Activated B cell treated with CpG ODN at 0.5 μM for 24 hours (primary cell): ENCODE results near the gene HCST. TPM values are rescaled to one million over a fixed set of nuclear protein-coding genes. Genes with fewer than 3 reads are reported as not detected.

Experiments used
- ATAC-seq: fragments of 200-7000 bp; cut with Tn5 transposase; one replicate; pipeline ENCODE4 v1.10.0; 2021; ENCODE audit warnings: low read depth, mild to moderate bottlenecking, moderate library complexity
- CTCF ChIA-PET: fragments of 350-600 bp; sonication (Branson Sonifier 250); formaldehyde crosslinking; loops from one replicate; lab custom pipeline; 2021; ENCODE audit warnings: antibody characterized with exemption; lab: Charles Lee
- POLR2A ChIA-PET: fragments of 350-600 bp; sonication (Branson Sonifier 250); formaldehyde crosslinking; loops from one replicate; lab custom pipeline; 2021; ENCODE audit warnings: antibody characterized with exemption; lab: Charles Lee
- DNase-seq: peaks from one replicate; pipeline ENCODE4 v3.0.0; 2022
- H3K27ac Mint-ChIP-seq: one replicate; pipeline ENCODE4 v1.8.0; 2020; ENCODE audit warnings: mixed read lengths
- H3K27me3 Mint-ChIP-seq: one replicate; pipeline ENCODE4 v1.8.0; 2021; ENCODE audit warnings: mixed read lengths
- H3K36me3 Mint-ChIP-seq: one replicate; pipeline ENCODE4 v1.8.0; 2021; ENCODE audit warnings: low read depth, mixed read lengths
- H3K4me1 Mint-ChIP-seq: one replicate; pipeline ENCODE4 v1.8.0; 2021; ENCODE audit warnings: mixed read lengths
- H3K4me3 Mint-ChIP-seq: one replicate; pipeline ENCODE4 v1.8.0; 2020; ENCODE audit warnings: mild to moderate bottlenecking, mixed read lengths
- H3K9me3 Mint-ChIP-seq: one replicate; pipeline ENCODE4 v1.8.0; 2020; ENCODE audit warnings: mixed read lengths
- CTCF ChIP-seq: fragments of 200-600 bp; IDR thresholded peaks from one replicate; pipeline ENCODE4 v1.8.0; 2022; ENCODE audit warnings: antibody characterized with exemption, mild to moderate bottlenecking
- intact Hi-C: fragments of 100-400 bp; cut with micrococcal nuclease; formaldehyde crosslinking; loops from one replicate; pipeline ENCODE4 v1.15.1; 2024
- total RNA-seq: library from RNA; stranded (reverse); gene quantifications from 2 replicates; pipeline ENCODE4 v1.2.3, GENCODE V29; 2022

HCST gene
- total RNA-seq, 1 donor from 2014 or later: 2.9 TPM

GRCh38 chr19:35946203-35946602 lies 43.9 kb downstream of the HCST start:
- Mint-ChIP-seq H3K27ac (no peak overlapping the region), H3K4me3 (no peak overlapping the region)
- POLR2A ChIA-PET: no interaction called here

GRCh38 chr19:35949131-35949530 lies 46.8 kb downstream of the HCST start:
- ChIA-PET POLR2A (no interaction called here), CTCF (no interaction called here)
- Mint-ChIP-seq H3K4me3 (no peak overlapping the region), H3K36me3 (no peaks in the 10 kb centered on the region), H3K27ac (no peak overlapping the region), H3K9me3 (no peaks in the 10 kb centered on the region), H3K4me1 (peaks cover 15% of the 10 kb centered on the region), H3K27me3 (peaks cover 4% of the 10 kb centered on the region)
- no peak for TF ChIP-seq CTCF
- ATAC-seq (no peak), DNase-seq (no peak)
- intact Hi-C loops: no loop called here

More at GRCh38 chr19:35946203-35946602, 43.9 kb downstream of the HCST start:
- no peak for TF ChIP-seq CTCF
- Mint-ChIP-seq H3K27me3 (peaks cover 4% of the 10 kb centered on the region), H3K4me1 (no peaks in the 10 kb centered on the region), H3K9me3 (no peaks in the 10 kb centered on the region), H3K36me3 (no peaks in the 10 kb centered on the region)
- intact Hi-C loops: no loop called here
- no peak for ATAC-seq
- no peak for DNase-seq
- CTCF ChIA-PET: no interaction called here

Other genes starting within 250 kb of the HCST start
- not detected in 2 replicates for gene UPK1A, start 236.0 kb upstream of the HCST start, total RNA-seq
- gene ZBTB32, start 198.0 kb upstream of the HCST start, total RNA-seq: 16.4 and 21.4 TPM in 2 replicates
- gene KMT2B, start 184.5 kb upstream of the HCST start, total RNA-seq: 65.6 and 65.8 TPM in 2 replicates
- gene IGFLR1, start 160.1 kb upstream of the HCST start, total RNA-seq: 130 and 133 TPM in 2 replicates
- gene U2AF1L4, start 157.1 kb upstream of the HCST start, total RNA-seq: 41.0 and 46.1 TPM in 2 replicates
- 45.0 and 45.6 TPM in 2 replicates for gene PSENEN, start 156.9 kb upstream of the HCST start, total RNA-seq
- 12.2 and 14.3 TPM in 2 replicates for gene LIN37, start 154.0 kb upstream of the HCST start, total RNA-seq
- gene HSPB6, start 145.5 kb upstream of the HCST start, total RNA-seq: not detected in 2 replicates
- 43.7 and 60.5 TPM in 2 replicates for gene PROSER3, start 144.4 kb upstream of the HCST start, total RNA-seq
- 9.3 and 15.0 TPM in 2 replicates for gene ARHGAP33, start 127.0 kb upstream of the HCST start, total RNA-seq
- not detected in 2 replicates for gene PRODH2, start 89.7 kb upstream of the HCST start, total RNA-seq
- 0.18 TPM in 1 of 2 replicates, not detected in the other for gene NPHS1, start 50.0 kb upstream of the HCST start, total RNA-seq
- not detected in 2 replicates for gene KIRREL2, start 45.6 kb upstream of the HCST start, total RNA-seq
- not detected in 2 replicates for gene APLP1, start 34.0 kb upstream of the HCST start, total RNA-seq
- 120 and 143 TPM in 2 replicates for gene NFKBID, start 2.0 kb upstream of the HCST start, total RNA-seq
- 0.83 TPM in 1 of 2 replicates, not detected in the other for gene TYROBP, start 5.8 kb downstream of the HCST start, total RNA-seq
- 1.8 TPM in 2 replicates for gene LRFN3, start 33.8 kb downstream of the HCST start, total RNA-seq
- gene SDHAF1, start 92.7 kb downstream of the HCST start, total RNA-seq: 20.3 and 21.9 TPM in 2 replicates
- 2.1 and 3.7 TPM in 2 replicates for gene SYNE4, start 106.3 kb downstream of the HCST start, total RNA-seq
- gene ALKBH6, start 111.7 kb downstream of the HCST start, total RNA-seq: 32.7 and 39.7 TPM in 2 replicates
- 0.20 and 0.62 TPM in 2 replicates for gene CLIP3, start 130.3 kb downstream of the HCST start, total RNA-seq
- gene THAP8, start 151.8 kb downstream of the HCST start, total RNA-seq: 2.3 and 2.4 TPM in 2 replicates
- gene WDR62, start 152.4 kb downstream of the HCST start, total RNA-seq: 2.7 and 3.3 TPM in 2 replicates
- not detected in 2 replicates for gene OVOL3, start 208.6 kb downstream of the HCST start, total RNA-seq
- gene POLR2I, start 212.3 kb downstream of the HCST start, total RNA-seq: 46.6 and 51.6 TPM in 2 replicates
- gene TBCB, start 212.9 kb downstream of the HCST start, total RNA-seq: 138 and 144 TPM in 2 replicates
- gene CAPNS1, start 237.5 kb downstream of the HCST start, total RNA-seq: 442 and 477 TPM in 2 replicates
- gene COX7A1, start 249.9 kb downstream of the HCST start, total RNA-seq: not detected in 2 replicates